ENCODE data around the gene PPP4R2.

The PPP4R2 gene

DNA sequence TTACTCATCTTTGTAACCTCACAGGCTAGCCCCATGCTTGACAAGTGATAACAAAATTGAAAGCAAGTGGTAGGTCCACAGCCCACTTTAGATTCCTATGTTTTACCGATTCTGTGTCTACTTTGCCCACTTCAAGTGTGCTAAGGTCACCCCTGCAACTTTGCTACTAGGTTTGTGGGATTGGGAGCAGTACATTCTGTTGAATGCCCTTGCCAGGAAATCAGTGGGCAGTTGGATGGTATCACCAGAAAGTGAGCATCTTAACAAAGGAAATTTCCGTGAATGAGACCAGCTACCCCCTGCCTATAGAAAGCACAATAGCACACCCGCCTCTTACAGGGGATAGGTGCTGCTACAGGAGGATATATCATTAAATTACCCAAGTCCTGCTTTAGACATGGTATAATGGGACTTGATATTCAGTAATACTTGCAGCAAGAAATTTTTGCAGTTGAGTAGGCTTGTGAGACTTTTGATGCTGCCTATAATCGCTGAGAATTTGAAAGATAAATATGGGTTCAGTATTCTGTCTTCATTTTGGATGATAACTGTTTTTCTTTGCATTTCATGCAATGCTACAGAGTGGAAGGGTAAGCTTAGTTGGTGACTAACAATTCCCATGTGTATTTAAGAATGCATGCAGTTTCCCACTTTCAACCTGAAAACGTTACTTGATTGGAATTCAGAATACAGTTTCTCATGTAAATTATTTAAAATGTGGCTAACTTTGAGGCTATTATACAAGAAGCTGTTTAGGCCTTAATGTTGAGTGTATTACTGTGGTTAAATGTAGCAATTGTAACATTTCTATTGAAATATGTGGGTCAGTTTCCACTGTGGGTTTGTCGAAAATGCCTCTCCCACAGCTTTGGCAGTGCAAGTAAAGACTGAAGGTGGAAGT is 74.3 kb downstream of the PPP4R2 start:
- no peak for DNase-seq

GRCh38 chr3:73071952-73072351 is 75.3 kb downstream of the PPP4R2 start:
- no peak for DNase-seq

GRCh38 chr3:73072634-73073033 is 76.0 kb downstream of the PPP4R2 start:
- DNase-seq, result no peak

- no peak for DNase-seq
Measured at GRCh38 chr3:73073091-73073707, 76.6 kb downstream of the PPP4R2 start.

DNA sequence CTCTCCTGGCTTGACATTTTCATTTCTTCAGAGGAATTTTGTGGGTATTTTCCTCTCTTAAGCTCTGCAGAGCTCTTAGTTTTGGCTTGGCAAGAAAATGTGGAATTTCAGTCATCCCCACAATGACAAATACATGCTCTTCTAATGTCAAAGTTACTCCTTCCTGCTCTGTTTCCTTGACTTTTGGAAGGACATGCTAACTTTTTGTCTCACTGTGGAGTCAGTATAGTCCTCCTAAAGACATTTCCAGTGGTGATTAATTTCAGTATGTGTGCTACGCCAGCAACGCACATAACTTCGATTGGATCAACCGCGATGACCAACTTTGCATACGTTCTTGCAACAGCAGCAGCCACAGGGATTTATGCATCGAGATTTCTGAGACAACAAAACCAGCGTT is 78.2 kb downstream of the PPP4R2 start:
- no peak for DNase-seq

DNA sequence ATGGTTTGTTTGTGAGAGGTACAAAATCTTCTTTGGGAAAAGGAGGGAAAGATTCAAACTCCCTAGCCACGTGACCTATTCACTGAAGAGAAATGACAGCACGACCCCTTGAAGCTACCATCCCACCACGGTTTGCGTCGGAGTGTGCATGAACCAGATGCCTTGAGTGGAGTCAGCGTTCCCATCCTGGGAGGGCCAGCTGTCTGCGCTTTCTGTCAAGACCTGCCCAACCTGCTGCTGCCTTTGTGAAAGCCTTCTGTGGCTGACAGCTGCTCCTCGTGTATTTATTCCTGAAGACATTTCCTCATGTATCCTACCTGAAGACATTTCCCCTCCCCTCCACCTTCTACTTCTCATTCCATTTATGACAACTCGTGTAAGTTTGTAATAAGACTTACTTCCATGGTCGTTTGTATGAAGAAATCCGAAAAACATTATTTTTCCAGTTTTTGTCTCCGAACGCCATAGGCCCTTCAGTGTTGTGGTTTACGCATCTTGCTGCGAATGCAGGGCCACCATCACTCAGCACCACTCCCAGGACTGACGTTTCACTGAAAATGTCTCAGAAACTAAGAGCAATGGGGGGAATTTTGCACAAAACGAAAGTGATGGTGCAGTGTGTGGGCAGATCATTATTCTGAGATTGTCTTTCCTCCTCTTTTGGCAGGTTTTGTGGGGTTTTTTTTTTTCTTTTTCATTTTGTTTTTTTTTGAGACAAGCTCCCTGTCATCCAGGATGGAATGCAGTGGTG is 83.8 kb downstream of the PPP4R2 start:
- DNase-seq, result no peak

- no peak for DNase-seq
Measured at GRCh38 chr3:73081140-73081539, 84.5 kb downstream of the PPP4R2 start.

- DNase-seq, result no peak
Measured at GRCh38 chr3:73084170-73084569, 87.6 kb downstream of the PPP4R2 start.

DNA sequence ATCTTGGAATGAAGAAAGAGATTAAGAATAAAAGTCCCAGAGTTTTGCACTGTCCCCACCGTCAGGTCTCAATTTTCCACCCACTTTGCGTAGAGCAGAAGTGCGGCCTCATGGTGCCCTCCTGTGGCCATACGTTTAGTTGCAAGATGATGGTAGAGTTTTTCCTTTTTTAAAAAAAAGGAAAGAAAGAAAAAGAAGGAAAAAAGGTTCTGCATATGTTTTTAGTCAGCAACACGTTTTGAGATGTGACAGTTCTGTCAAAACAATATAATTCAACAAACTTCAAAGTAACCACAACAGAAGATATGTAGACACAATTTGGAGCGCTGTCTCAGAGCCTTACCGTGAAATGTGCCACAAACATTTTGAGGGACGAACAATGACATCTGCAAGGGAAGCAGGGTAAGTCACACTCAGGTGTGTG is 89.5 kb downstream of the PPP4R2 start:
- DNase-seq, result no peak

DNA sequence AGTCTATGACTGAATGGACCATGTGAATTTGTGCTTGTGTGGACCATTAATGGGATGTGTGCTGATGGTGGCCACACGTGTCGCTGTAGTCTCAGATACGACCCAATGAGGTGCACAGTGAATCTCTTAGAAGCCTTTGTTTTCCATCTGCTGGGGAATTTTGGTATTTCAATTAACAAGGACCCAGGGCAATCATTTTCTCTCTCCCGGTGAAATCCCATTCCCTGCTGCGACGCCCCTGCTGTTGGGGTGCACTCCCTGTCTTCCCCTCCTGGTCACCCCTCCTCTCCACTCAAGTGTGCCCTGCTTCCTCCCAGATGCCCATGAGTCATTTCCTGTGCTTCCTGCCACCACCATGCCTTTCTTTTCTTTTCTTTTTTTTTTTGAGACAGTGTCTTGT is 97.5 kb downstream of the PPP4R2 start:
- DNase-seq, result no peak

DNA sequence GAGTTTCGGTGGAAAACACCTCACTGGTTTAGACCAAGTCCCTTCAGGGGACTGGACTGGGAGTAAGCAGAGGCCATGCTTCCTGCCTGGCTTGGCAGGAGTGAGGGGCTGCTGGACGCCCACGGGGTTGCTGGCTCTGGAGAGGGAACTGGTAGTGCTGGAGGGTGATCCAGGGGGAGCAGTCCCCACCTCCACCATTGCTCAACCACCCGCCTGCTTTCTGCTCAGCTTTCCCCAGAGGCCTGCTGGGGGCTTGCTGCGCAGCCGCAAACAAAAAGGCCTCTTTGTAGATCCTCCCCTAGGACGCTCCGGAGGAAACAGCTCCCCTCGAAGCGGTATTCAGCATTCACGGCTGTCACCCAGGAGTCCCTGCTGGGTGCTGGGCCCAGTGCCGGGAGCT is 98.3 kb downstream of the PPP4R2 start:
- DNase-seq, result no peak

DNA sequence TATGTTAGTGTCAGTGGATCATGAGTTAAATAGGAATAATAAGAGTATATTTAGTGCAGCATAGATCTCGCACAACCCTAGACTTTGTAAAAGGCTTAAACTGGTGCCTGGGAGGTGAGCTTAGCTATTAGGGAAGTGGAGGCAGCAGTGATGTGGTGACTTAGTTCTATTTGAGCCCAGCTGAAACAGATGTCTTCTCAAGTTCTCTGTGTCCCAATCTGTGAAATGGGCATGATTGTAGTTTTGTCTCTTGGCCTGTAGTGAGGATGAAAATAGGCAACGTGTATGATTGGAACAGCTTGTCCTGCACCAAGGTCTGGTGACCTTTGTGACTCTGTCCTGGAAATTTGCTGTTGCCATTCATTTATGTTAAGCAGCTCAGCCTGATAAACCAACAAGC is 99.6 kb downstream of the PPP4R2 start:
- no peak for DNase-seq

GRCh38 chr3:73098026-73098425 is 101.4 kb downstream of the PPP4R2 start:
- no peak for DNase-seq

GRCh38 chr3:73098873-73099272 is 102.3 kb downstream of the PPP4R2 start:
- no peak for DNase-seq

- no peak for DNase-seq
Measured at GRCh38 chr3:73100741-73101559, 104.3 kb downstream of the PPP4R2 start.

GRCh38 chr3:73101881-73102280 is 105.3 kb downstream of the PPP4R2 start:
- no peak for DNase-seq

- no peak for DNase-seq
Measured at GRCh38 chr3:73107215-73107614, 110.6 kb downstream of the PPP4R2 start.

DNA sequence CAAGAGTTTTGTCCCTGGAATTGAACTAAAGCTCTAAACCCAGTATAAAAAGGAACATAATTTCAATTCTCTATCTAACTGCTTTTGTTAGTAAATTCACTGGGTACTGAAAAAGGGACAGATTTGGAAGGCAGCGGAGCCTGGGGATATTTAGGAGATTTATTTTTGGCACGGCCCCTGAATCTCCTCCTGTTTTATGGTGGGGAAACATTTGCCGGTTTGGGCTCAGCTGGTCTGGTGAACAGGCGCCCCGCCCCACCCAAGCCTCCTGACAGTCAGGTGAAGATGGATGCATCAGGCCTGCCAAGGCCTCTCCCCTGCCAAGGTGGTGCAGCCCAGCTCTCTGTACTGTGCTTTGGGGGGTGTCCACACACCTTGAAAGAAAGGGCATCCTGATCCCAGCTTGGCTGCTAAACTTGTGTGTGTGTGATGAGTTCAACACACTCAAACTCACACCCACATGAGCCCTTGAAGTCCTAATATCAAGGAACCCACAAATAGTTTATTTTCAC is 111.1 kb downstream of the PPP4R2 start:
- DNase-seq, result no peak

DNA sequence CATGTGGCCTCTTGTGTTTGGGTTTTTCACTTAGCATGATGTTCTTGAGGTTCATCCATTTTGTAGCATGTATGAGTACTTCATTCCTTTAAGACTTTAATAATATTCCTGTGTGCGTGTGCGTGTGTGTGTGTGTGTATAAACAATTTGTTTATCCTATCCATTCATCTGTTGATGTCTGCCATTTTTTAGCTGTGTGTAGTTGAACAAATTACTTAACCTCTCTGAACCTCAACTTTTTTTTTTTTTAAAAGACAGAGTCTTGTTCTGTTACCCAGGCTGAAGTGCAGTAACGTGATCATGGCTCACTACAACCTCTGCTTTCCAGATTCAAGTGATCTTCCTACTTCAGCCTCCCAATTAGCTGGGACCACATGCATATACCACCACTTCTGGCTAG is 112.1 kb downstream of the PPP4R2 start:
- DNase-seq, result no peak

DNA sequence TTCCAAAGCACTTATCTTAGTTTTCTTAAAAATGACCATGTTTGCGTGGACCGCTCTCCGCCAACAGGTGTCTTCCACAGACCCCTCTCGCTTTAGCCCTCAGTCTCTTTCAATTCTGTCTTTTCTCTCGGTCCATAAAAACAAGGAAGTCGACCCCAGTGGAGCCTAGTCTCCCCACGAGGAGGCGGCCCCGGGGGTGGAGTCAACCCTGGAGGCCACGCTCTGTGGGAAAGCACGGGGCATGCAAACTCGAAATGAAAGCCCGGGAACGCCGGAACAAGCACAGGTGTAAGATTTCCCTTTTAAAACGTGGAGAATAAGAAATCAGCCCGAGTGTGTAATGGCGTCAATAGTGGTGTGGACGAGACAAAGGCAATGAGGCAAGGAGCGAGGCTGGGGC is 113.9 kb downstream of the PPP4R2 start:
- no peak for DNase-seq

DNA sequence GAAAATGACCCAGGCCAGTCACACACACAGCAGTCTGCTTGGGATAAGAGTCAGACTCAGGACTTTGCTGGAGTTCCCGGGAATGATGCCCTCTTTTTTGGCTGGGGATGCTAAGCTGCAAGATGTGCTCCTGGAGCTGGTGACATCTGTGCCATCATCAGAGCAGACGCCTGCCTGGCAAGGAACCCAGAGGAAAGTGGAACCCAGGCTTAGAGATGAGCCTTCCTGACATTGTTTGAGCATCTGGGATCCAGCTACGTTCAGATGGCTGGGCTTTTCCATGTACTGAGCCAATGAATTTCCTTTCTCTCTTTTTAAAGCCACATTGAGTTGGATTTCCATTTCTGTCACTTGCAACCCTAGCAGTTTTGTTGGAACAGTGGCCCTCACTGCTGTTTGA is 118.1 kb downstream of the PPP4R2 start:
- DNase-seq, result no peak

GRCh38 chr3:73115806-73116205 is 119.2 kb downstream of the PPP4R2 start:
- DNase-seq, result no peak

Measured in activated gamma-delta T cell (primary cell).